ENCODE measurements around the gene ZNF764.

The ZNF764 gene

DNA sequence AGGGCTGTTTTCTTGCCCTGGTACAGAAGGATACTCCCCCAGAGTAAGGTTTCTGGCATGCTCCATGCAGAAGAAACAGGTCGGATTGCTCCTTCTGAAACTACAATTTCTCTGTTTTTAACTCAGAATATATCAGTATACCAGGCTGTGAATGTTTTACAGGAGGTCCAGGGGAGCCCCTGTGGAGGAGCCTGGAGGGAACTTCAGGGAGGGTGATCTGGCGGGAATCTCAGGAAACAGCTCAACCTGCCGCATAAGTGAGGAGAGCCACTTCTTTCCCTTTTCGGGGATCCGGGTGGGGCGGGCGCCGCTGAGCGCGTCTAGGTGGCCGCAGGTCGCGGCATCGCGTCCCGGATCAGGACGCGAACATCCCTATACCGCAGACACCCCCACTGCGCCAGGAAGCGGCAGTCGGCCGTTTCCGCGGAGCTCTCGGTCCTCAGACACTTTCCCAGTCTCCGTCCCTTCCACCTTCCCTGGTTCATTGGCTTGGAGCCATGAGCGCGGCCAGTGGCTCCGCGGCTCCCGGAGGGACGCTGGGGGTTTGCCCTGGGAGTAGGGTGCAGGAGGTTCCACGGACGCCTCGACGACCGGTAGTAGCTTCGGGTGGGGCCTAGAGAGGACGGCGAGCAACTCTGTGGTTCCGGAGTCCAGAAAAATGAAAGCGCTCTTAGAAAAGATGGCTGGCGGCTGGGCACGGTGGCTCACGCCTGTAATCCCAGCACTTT is 3.1 kb upstream of the ZNF764 start:
- H3K4me3 ChIP-seq (ENCODE audit: low read length) = no peak overlapping the region
- no peak for DNase-seq (ENCODE audit: low read depth, low spot score)
- WGBS (ENCODE audit: insufficient coverage, insufficient read length) = no CpG with 5 or more reads among the region's 46 CpGs
- H3K27ac ChIP-seq (ENCODE audit: low read length) = no peak overlapping the region
- no peaks in the 10 kb centered on the region for H3K4me1 ChIP-seq (ENCODE audit: control insufficient read depth, insufficient read depth, low read length)
- no peaks in the 10 kb centered on the region for H3K27me3 ChIP-seq (ENCODE audit: control insufficient read depth, insufficient read depth, low read length)
- H3K9me3 ChIP-seq (ENCODE audit: control insufficient read depth, insufficient read depth, low read length) = no peaks in the 10 kb centered on the region
- H3K36me3 ChIP-seq (ENCODE audit: control insufficient read depth, insufficient read depth, low read length) = no peaks in the 10 kb centered on the region

DNA sequence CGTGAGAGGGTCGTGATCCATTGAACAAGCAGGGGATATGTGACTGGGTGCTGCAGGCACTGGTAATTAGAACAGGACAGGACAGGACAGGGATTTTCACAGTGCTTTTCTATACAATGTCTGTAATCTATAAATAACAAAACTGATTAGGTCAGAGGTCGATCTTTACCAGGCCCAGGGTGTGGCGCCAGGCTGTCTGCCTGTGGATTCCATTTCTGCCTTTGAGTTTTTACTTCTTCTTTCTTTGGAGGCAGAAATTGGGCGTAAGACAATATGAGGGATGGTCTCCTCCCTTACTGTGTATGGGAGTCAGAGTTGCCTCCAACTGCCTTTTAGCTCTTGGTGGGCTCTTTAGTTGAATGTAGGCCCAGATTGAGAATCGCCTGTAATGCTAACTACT is 1.5 kb upstream of the ZNF764 start:
- no CpG with 5 or more reads among the region's 6 CpGs for WGBS (ENCODE audit: insufficient coverage, insufficient read length)

DNA sequence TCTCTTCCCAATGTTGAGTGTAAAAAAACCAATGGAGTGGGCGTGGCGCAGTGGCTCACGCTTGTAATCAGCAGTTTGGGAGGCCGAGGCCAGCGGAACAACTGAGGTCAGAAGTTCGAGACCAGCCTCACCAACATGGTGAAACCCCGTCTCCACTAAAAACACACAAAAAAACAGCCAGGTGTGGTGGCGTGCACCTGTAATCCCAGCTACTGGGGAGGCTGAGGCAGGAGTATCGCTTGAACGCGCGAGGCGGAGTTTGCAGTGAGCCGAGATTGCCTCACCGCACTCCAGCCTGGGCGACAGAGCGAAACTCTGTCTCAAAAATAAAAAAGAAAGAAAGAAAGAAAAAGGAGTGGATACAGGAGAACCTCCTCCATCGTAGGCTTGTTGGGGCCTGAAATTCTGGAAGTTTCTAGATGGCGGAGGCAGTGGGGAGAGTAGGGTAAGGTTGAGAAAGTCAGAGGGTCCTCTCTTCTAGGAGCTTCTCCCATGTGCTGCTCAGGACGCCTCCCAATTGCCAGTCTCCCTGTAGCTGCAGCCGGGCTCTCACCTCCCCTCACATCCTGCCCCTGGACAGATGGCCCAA is 709 bp upstream of the ZNF764 start:
- peaks cover 3% of the 10 kb centered on the region; the same call in 1 of the 2 replicates for H3K4me1 ChIP-seq (ENCODE audit: control insufficient read depth, insufficient read depth, low read length)
- H3K4me3 ChIP-seq (ENCODE audit: low read length) = no peak overlapping the region; the same call in 1 of the 2 replicates
- H3K36me3 ChIP-seq (ENCODE audit: control insufficient read depth, insufficient read depth, low read length) = peaks cover 7% of the 10 kb centered on the region; the same call in 1 of the 2 replicates
- H3K27me3 ChIP-seq (ENCODE audit: control insufficient read depth, insufficient read depth, low read length) = no peaks in the 10 kb centered on the region
- H3K9me3 ChIP-seq (ENCODE audit: control insufficient read depth, insufficient read depth, low read length) = no peaks in the 10 kb centered on the region
- no CpG with 5 or more reads among the region's 21 CpGs for WGBS (ENCODE audit: insufficient coverage, insufficient read length)
- H3K27ac ChIP-seq (ENCODE audit: low read length) = no peak overlapping the region
- DNase-seq (ENCODE audit: low read depth, low spot score) = no peak

More for the DNA sequence above, 1.5 kb upstream of the ZNF764 start:
- H3K36me3 ChIP-seq (ENCODE audit: control insufficient read depth, insufficient read depth, low read length) = peaks cover 7% of the 10 kb centered on the region; the same call in 1 of the 2 replicates
- no peaks in the 10 kb centered on the region for H3K27me3 ChIP-seq (ENCODE audit: control insufficient read depth, insufficient read depth, low read length)
- H3K4me3 ChIP-seq (ENCODE audit: low read length) = no peak overlapping the region
- H3K9me3 ChIP-seq (ENCODE audit: control insufficient read depth, insufficient read depth, low read length) = no peaks in the 10 kb centered on the region
- DNase-seq (ENCODE audit: low read depth, low spot score) = no peak
- no peak overlapping the region for H3K27ac ChIP-seq (ENCODE audit: low read length)
- peaks cover 3% of the 10 kb centered on the region; the same call in 1 of the 2 replicates for H3K4me1 ChIP-seq (ENCODE audit: control insufficient read depth, insufficient read depth, low read length)

DNA sequence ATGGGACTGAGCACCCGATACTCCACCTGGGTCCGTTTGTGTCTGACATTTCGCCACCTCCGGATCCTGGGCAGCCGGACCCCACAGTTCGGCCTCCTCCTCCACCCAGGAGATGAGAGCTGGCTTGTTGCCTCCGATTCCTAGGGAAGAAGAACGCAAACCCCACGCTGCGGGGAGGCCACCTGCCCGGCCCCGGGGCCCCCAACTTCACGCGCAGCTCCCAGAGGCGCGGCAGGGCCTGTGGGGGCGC is 542 bp downstream of the ZNF764 start:
- H3K27me3 ChIP-seq (ENCODE audit: control insufficient read depth, insufficient read depth, low read length) = no peaks in the 10 kb centered on the region
- no peaks in the 10 kb centered on the region for H3K9me3 ChIP-seq (ENCODE audit: control insufficient read depth, insufficient read depth, low read length)
- peak overlapping the region; percentile 89; the same call in 1 of the 2 replicates for H3K4me3 ChIP-seq (ENCODE audit: low read length)
- H3K27ac ChIP-seq (ENCODE audit: low read length) = no peak overlapping the region
- H3K4me1 ChIP-seq (ENCODE audit: control insufficient read depth, insufficient read depth, low read length) = peaks cover 3% of the 10 kb centered on the region; the same call in 1 of the 2 replicates
- no CpG with 5 or more reads among the region's 17 CpGs for WGBS (ENCODE audit: insufficient coverage, insufficient read length)
- DNase-seq (ENCODE audit: low read depth, low spot score) = no peak
- peaks cover 7% of the 10 kb centered on the region; the same call in 1 of the 2 replicates for H3K36me3 ChIP-seq (ENCODE audit: control insufficient read depth, insufficient read depth, low read length)

DNA sequence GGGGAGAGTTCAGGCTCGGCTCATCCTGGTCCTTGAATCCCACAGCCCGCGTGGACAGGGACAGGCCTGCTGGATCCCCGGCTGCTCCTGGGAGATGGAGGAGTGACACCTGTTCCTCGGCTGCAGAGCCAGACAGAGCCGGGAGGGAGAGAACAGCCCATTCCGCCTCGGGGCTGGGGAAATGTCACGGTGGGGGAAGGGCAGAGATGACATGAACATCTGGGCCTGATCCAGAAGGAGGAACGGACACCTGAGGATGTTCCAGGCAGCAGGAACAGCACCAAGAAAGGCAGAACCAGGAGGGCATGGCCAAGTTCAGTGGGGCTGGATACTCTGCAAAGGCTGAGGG is 2.1 kb downstream of the ZNF764 start:
- peaks cover 7% of the 10 kb centered on the region; the same call in 1 of the 2 replicates for H3K36me3 ChIP-seq (ENCODE audit: control insufficient read depth, insufficient read depth, low read length)
- H3K9me3 ChIP-seq (ENCODE audit: control insufficient read depth, insufficient read depth, low read length) = no peaks in the 10 kb centered on the region
- no CpG with 5 or more reads among the region's 10 CpGs for WGBS (ENCODE audit: insufficient coverage, insufficient read length)
- H3K4me3 ChIP-seq (ENCODE audit: low read length) = no peak overlapping the region
- no peaks in the 10 kb centered on the region for H3K27me3 ChIP-seq (ENCODE audit: control insufficient read depth, insufficient read depth, low read length)
- H3K4me1 ChIP-seq (ENCODE audit: control insufficient read depth, insufficient read depth, low read length) = peaks cover 3% of the 10 kb centered on the region; the same call in 1 of the 2 replicates
- no peak overlapping the region for H3K27ac ChIP-seq (ENCODE audit: low read length)
- no peak for DNase-seq (ENCODE audit: low read depth, low spot score)

DNA sequence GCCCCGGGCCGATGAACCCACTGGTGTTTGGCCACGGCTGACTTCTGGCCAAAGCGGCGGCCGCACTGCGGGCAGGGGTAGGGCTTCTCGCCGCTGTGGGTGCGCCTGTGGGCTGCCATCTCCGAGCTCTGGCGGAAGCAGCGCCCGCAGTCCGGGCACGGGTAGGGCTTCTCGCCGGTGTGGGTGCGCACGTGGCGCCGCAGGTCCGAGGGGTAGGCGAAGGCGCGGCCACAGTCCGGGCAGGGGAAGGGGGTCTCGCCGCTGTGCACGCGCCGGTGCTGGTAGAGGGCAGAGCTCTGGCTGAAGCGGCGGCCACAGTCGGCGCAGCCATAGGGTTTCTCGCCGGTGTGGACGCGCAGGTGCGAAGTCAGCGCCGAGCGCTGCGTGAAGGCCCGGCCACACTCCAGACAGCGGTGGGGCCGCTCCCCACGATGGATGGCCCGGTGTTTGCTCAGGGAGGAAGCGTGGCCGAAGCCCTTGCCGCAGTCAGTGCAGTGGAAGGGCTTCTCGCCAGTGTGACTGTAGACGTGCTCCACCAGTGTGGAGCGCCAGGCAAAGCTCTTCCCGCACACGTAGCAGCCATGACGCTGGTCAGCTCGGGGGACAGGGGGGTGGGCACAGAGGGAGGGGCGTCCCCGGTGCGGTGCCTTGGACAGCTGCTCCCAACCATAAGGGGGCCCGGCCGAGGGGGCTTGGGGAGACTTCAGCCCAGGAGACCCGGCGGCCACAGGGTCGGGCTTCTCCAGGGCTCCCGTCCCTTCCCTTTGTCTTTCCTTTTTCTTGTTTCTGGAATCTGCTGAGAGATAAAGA is 2.7 kb downstream of the ZNF764 start:
- Histone ChIP-seq H3K36me3 (ENCODE audit: control insufficient read depth, insufficient read depth, low read length) (peaks cover 7% of the 10 kb centered on the region; the same call in 1 of the 2 replicates), H3K9me3 (ENCODE audit: control insufficient read depth, insufficient read depth, low read length) (no peaks in the 10 kb centered on the region), H3K27me3 (ENCODE audit: control insufficient read depth, insufficient read depth, low read length) (no peaks in the 10 kb centered on the region), H3K27ac (ENCODE audit: low read length) (no peak overlapping the region), H3K4me3 (ENCODE audit: low read length) (no peak overlapping the region), H3K4me1 (ENCODE audit: control insufficient read depth, insufficient read depth, low read length) (peaks cover 3% of the 10 kb centered on the region; the same call in 1 of the 2 replicates)
- WGBS (ENCODE audit: insufficient coverage, insufficient read length) = no CpG with 5 or more reads among the region's 69 CpGs
- DNase-seq (ENCODE audit: low read depth, low spot score) = no peak

DNA sequence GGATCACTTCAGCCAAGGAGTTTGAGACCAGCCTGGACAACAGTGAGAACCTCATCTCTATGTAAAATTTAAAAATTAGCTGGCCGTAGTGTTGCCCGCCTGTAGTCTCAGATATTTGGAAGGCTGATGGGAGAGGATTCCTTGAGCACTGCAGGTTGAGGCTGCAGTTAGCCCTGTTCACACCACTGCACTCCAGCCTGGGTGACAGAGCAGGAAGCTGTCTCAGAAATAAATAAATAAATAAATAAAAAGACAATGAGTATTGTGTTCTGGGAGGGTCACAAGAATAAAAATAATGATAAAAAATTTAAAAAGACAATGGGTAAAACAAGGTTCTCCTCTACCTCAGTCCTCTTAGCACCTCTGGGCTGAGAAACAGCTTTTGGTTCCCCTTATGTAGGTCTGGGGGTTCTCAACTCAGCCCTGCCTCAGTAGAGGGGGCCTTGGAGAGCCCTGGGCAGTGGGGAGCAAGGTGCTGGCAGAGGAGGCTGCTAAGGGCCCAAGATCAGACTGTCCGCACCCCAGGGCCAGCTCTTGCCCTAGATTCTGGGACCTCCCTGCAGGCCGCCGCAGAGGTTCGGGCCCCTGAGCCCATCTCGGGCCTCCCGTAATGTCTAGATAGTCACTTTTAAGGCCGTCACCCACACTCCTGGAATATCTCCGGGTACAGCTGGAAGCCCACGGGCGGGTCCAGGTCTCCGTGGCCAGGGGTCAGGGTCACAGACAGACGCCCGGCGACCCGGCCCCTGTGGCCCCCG is 3.4 kb downstream of the ZNF764 start:
- Histone ChIP-seq H3K27me3 (ENCODE audit: control insufficient read depth, insufficient read depth, low read length) (no peaks in the 10 kb centered on the region), H3K27ac (ENCODE audit: low read length) (no peak overlapping the region), H3K4me3 (ENCODE audit: low read length) (no peak overlapping the region), H3K36me3 (ENCODE audit: control insufficient read depth, insufficient read depth, low read length) (peaks cover 7% of the 10 kb centered on the region; the same call in 1 of the 2 replicates), H3K9me3 (ENCODE audit: control insufficient read depth, insufficient read depth, low read length) (no peaks in the 10 kb centered on the region), H3K4me1 (ENCODE audit: control insufficient read depth, insufficient read depth, low read length) (peaks cover 3% of the 10 kb centered on the region; the same call in 1 of the 2 replicates)
- DNase-seq (ENCODE audit: low read depth, low spot score) = no peak
- WGBS (ENCODE audit: insufficient coverage, insufficient read length) = no CpG with 5 or more reads among the region's 18 CpGs

DNA sequence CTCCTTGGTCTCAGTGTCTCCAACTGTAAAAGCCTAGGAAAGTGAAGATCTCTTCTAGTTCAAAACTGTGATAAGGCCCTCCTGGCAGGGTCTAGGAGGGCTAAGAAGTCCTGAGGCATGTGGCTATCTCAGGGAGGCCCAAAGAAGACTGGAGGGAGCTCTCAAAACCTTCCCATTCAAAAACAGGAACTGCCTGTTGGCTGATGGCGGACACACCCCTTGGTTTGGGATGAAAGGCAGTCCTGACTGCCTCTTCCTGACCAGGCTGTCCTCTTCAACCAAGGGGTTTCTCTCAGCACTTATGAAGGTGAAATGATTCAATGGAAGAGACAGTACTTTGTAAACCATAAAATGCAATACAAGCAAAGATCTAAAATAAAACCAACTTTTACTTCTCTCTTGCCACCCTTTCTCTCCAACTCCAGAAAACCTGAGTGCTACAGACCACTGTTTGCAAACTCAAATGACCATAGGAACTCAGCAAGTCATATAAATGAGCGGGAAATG is 4.7 kb downstream of the ZNF764 start:
- DNase-seq (ENCODE audit: low read depth, low spot score) = no peak
- WGBS (ENCODE audit: insufficient coverage, insufficient read length) = no CpG with 5 or more reads among the region's 2 CpGs
- no peaks in the 10 kb centered on the region for H3K27me3 ChIP-seq (ENCODE audit: control insufficient read depth, insufficient read depth, low read length)
- H3K36me3 ChIP-seq (ENCODE audit: control insufficient read depth, insufficient read depth, low read length) = peaks cover 7% of the 10 kb centered on the region; the same call in 1 of the 2 replicates
- H3K4me3 ChIP-seq (ENCODE audit: low read length) = no peak overlapping the region
- H3K27ac ChIP-seq (ENCODE audit: low read length) = no peak overlapping the region
- peaks cover 5% of the 10 kb centered on the region; the same call in 1 of the 2 replicates for H3K4me1 ChIP-seq (ENCODE audit: control insufficient read depth, insufficient read depth, low read length)
- H3K9me3 ChIP-seq (ENCODE audit: control insufficient read depth, insufficient read depth, low read length) = no peaks in the 10 kb centered on the region

DNA sequence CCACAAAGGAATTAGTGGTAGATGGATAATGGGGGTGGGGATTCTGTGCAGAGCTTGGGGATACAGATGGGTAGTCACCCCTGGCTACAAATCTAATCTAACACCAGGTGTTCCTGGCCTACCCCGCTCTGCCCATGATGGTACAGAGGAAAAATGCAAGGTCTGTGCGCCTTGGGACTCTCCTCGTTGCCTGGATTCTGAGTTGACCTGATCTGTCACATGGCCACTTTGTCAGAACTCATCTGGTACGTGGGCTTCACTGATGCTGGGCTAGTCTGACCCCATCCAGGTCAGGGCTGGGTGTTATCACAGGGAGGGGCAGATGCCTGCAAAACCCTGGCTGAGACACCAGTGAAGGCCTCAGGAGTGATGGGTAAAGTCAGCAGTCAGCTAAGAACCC is 5.2 kb downstream of the ZNF764 start:
- H3K36me3 ChIP-seq (ENCODE audit: control insufficient read depth, insufficient read depth, low read length) = peaks cover 7% of the 10 kb centered on the region; the same call in 1 of the 2 replicates
- no peak for DNase-seq (ENCODE audit: low read depth, low spot score)
- H3K27me3 ChIP-seq (ENCODE audit: control insufficient read depth, insufficient read depth, low read length) = no peaks in the 10 kb centered on the region
- peaks cover 5% of the 10 kb centered on the region; the same call in 1 of the 2 replicates for H3K4me1 ChIP-seq (ENCODE audit: control insufficient read depth, insufficient read depth, low read length)
- H3K4me3 ChIP-seq (ENCODE audit: low read length) = no peak overlapping the region
- H3K27ac ChIP-seq (ENCODE audit: low read length) = no peak overlapping the region
- WGBS (ENCODE audit: insufficient coverage, insufficient read length) = no CpG with 5 or more reads among the region's 4 CpGs
- H3K9me3 ChIP-seq (ENCODE audit: control insufficient read depth, insufficient read depth, low read length) = no peaks in the 10 kb centered on the region

DNA sequence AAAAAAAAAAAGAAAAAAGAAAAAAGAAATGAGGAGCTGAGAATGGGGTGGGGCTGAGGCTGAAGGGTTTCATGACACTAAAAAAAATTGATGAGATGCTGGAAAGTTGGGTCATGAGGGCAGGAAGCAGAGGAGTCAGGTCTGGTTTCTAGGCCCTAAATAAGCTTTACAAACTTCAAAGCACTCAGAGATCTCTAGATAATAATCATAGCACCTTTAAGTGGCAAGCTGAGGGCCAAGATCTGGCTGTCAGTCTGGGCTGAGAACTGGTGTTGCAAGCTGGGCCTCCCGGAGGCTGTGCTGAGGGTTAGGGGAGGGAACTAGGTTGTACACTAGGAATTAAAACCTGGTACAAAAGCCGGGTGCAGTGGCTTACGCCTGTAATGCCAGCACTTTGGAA is 6.4 kb downstream of the ZNF764 start:
- Histone ChIP-seq H3K36me3 (ENCODE audit: control insufficient read depth, insufficient read depth, low read length) (peaks cover 7% of the 10 kb centered on the region; the same call in 1 of the 2 replicates), H3K27me3 (ENCODE audit: control insufficient read depth, insufficient read depth, low read length) (no peaks in the 10 kb centered on the region), H3K4me3 (ENCODE audit: low read length) (no peak overlapping the region), H3K4me1 (ENCODE audit: control insufficient read depth, insufficient read depth, low read length) (peaks cover 5% of the 10 kb centered on the region; the same call in 1 of the 2 replicates), H3K9me3 (ENCODE audit: control insufficient read depth, insufficient read depth, low read length) (no peaks in the 10 kb centered on the region), H3K27ac (ENCODE audit: low read length) (no peak overlapping the region)
- no CpG with 5 or more reads among the region's 3 CpGs for WGBS (ENCODE audit: insufficient coverage, insufficient read length)
- no peak for DNase-seq (ENCODE audit: low read depth, low spot score)

Data from iPS DF 6.9 (cell line).